Measurements from ENCODE around the gene DNHD1. TPM values are rescaled to one million over a fixed set of nuclear protein-coding genes. Genes with fewer than 3 reads are reported as not detected.

Gene DNHD1
- polyA plus RNA-seq, 12 donors: 3.7 to 12.6 (median 8.2) TPM; not detected in 1

- DNase-seq: no peak
These were observed 112.5 kb downstream of the DNHD1 start for GRCh38 chr11:6609502-6610015.

GRCh38 chr11:6610591-6610990 lies 113.5 kb downstream of the DNHD1 start:
- no peak for DNase-seq

GRCh38 chr11:6611092-6611962 lies 114.2 kb downstream of the DNHD1 start:
- DNase-seq: no peak

GRCh38 chr11:6611963-6612212 lies 114.8 kb downstream of the DNHD1 start:
- no peak for DNase-seq

- peak; percentile 94 for DNase-seq
These were observed 115.3 kb downstream of the DNHD1 start, which contains the start of gene TAF10 for GRCh38 chr11:6612213-6613041. Gene TAF10, minus strand, starts transcription at chr11:6612216. Its CDS starts 27 bp downstream, at chr11:6612189.

GRCh38 chr11:6613496-6613895 lies 116.4 kb downstream of the DNHD1 start:
- no peak for DNase-seq

GRCh38 chr11:6614446-6614845 lies 117.4 kb downstream of the DNHD1 start:
- no peak for DNase-seq

- DNase-seq: no peak
These were observed 118.0 kb downstream of the DNHD1 start for GRCh38 chr11:6615046-6615445.

GRCh38 chr11:6615882-6616585 lies 119.0 kb downstream of the DNHD1 start:
- DNase-seq: no peak

GRCh38 chr11:6616596-6617250 lies 119.6 kb downstream of the DNHD1 start:
- DNase-seq: no peak

GRCh38 chr11:6617315-6617781 lies 120.3 kb downstream of the DNHD1 start:
- DNase-seq: no peak

- peak; percentile 57 for DNase-seq
These were observed 121.3 kb downstream of the DNHD1 start for GRCh38 chr11:6618117-6619003.

GRCh38 chr11:6619004-6619745 lies 122.1 kb downstream of the DNHD1 start, which contains the start of gene TPP1:
Gene TPP1, minus strand, starts transcription at chr11:6619422. Its CDS starts 22 bp downstream, at chr11:6619400.
- DNase-seq: peak; percentile 96

- no peak for DNase-seq
These were observed 123.6 kb downstream of the DNHD1 start for GRCh38 chr11:6620636-6621035.

Other genes starting within 250 kb of the DNHD1 start
- under 1 TPM in 2 of 12 donors, not detected in 10; 0.07 to 0.25 TPM for gene CCKBR, start 237.4 kb upstream of the DNHD1 start, polyA plus RNA-seq (ENCODE audit: insufficient read length in 12 of 12)
- 10 to 100 TPM in 11 of 12 donors, not detected in 1; 18.1 to 37.8 (median 21.3) TPM for gene CAVIN3, start 176.8 kb upstream of the DNHD1 start, polyA plus RNA-seq (ENCODE audit: insufficient read length in 12 of 12)
- gene SMPD1, start 106.8 kb upstream of the DNHD1 start, polyA plus RNA-seq (ENCODE audit: insufficient read length in 12 of 12): 10 to 100 TPM in 10 of 12 donors, 1 to 10 TPM in 1, not detected in 1; 9.7 to 28.5 (median 23.4) TPM
- gene APBB1, start 78.2 kb upstream of the DNHD1 start, polyA plus RNA-seq (ENCODE audit: insufficient read length in 12 of 12): 10 to 100 TPM in 11 of 12 donors, not detected in 1; 20.5 to 32.5 (median 28.1) TPM
- gene HPX, start 56.3 kb upstream of the DNHD1 start, polyA plus RNA-seq (ENCODE audit: insufficient read length in 12 of 12): 1 to 10 TPM in 10 of 12 donors, not detected in 2; 1.1 to 6.6 (median 1.8) TPM
- 10 to 100 TPM in 11 of 12 donors, not detected in 1; 11.3 to 27.6 (median 13.7) TPM for gene TRIM3, start 23.3 kb upstream of the DNHD1 start, polyA plus RNA-seq (ENCODE audit: insufficient read length in 12 of 12)
- gene ARFIP2, start 15.9 kb upstream of the DNHD1 start, polyA plus RNA-seq (ENCODE audit: insufficient read length in 12 of 12): 10 to 100 TPM in 11 of 12 donors, not detected in 1; 25.7 to 57.2 (median 34.5) TPM
- gene TIMM10B, start 15.8 kb upstream of the DNHD1 start, polyA plus RNA-seq (ENCODE audit: insufficient read length in 12 of 12): 10 to 100 TPM in 11 of 12 donors, not detected in 1; 14.6 to 24.2 (median 20.1) TPM
- 10 to 100 TPM in 11 of 12 donors, not detected in 1; 18.6 to 23.3 (median 19.2) TPM for gene RRP8, start 106.3 kb downstream of the DNHD1 start, polyA plus RNA-seq (ENCODE audit: insufficient read length in 12 of 12)
- 100 to 1,000 TPM in 11 of 12 donors, not detected in 1; 120 to 152 (median 136) TPM for gene ILK, start 106.5 kb downstream of the DNHD1 start, polyA plus RNA-seq (ENCODE audit: insufficient read length in 12 of 12)
- gene TAF10, start 114.9 kb downstream of the DNHD1 start, polyA plus RNA-seq (ENCODE audit: insufficient read length in 12 of 12): 100 to 1,000 TPM in 8 of 12 donors, 10 to 100 TPM in 3, not detected in 1; 54.3 to 126 (median 109) TPM
- gene TPP1, start 122.1 kb downstream of the DNHD1 start, polyA plus RNA-seq (ENCODE audit: insufficient read length in 12 of 12): 10 to 100 TPM in 11 of 12 donors, not detected in 1; 37.1 to 78.2 (median 41.9) TPM
- 10 to 100 TPM in 11 of 12 donors, not detected in 1; 32.3 to 51.2 (median 39.6) TPM for gene DCHS1, start 158.5 kb downstream of the DNHD1 start, polyA plus RNA-seq (ENCODE audit: insufficient read length in 12 of 12)
- gene MRPL17, start 186.1 kb downstream of the DNHD1 start, polyA plus RNA-seq (ENCODE audit: insufficient read length in 12 of 12): 10 to 100 TPM in 11 of 12 donors, not detected in 1; 53.7 to 70.9 (median 61.2) TPM

Data from muscle of arm (tissue), 12 donors.